Lung (tissue), 12 donors: ENCODE results near the gene ANO2. TPM values are rescaled to one million over a fixed set of nuclear protein-coding genes. Genes with fewer than 3 reads are reported as not detected.
A peak's percentile ranks its signal among the peaks of the same experiment; 100 is the strongest.

Experiments used
- ATAC-seq: fragments of 200-7000 bp; cut with Tn5 transposase; one replicate; pipeline ENCODE4 v1.9.1; 2020; ENCODE audit warnings: moderate number of reproducible peaks; ENCODE audit not compliant: insufficient read depth, low FRiP score
- DNase-seq, 3 donors: peaks; one replicate each; pipeline ENCODE4 v3.0.0-alpha.2; 2013 to 2017
- H3K27ac ChIP-seq, 2 donors: one replicate each; pipeline ENCODE4 v1.5.1; 2013; ENCODE audit warnings: mild to moderate bottlenecking in 2 of 2, moderate library complexity in 2 of 2, control low read depth in 1 of 2, inconsistent platforms in 1 of 2, low read depth in 1 of 2, low read length in 1 of 2
- H3K27me3 ChIP-seq, 3 donors: one replicate each; pipeline ENCODE4 v1.5.1; 2013; ENCODE audit warnings: low read length in 2 of 3; ENCODE audit not compliant: control insufficient read depth in 3 of 3, insufficient read depth in 3 of 3
- H3K36me3 ChIP-seq, 4 donors: one replicate each; pipeline ENCODE4 v1.5.1; 2013; ENCODE audit warnings: low read length in 4 of 4, mild to moderate bottlenecking in 1 of 4, moderate library complexity in 1 of 4; ENCODE audit not compliant: control insufficient read depth in 4 of 4, insufficient read depth in 4 of 4
- H3K4me1 ChIP-seq, 5 donors: one replicate each; pipeline ENCODE4 v1.5.1; 2013; ENCODE audit warnings: low read length in 5 of 5, mild to moderate bottlenecking in 2 of 5, moderate library complexity in 1 of 5; ENCODE audit not compliant: control insufficient read depth in 5 of 5, insufficient read depth in 5 of 5
- H3K4me3 ChIP-seq: one replicate; pipeline ENCODE4 v1.5.1; 2013; ENCODE audit warnings: mild to moderate bottlenecking, control low read depth, moderate library complexity
- H3K9ac ChIP-seq, 2 donors: one replicate each; pipeline ENCODE4 v1.5.1; 2013; ENCODE audit warnings: low read length in 2 of 2, control low read depth in 1 of 2; ENCODE audit not compliant: insufficient read depth in 1 of 2
- H3K9me3 ChIP-seq, 4 donors: one replicate each; pipeline ENCODE4 v1.5.1; 2013; ENCODE audit warnings: low read length in 3 of 4, mild to moderate bottlenecking in 1 of 4, moderate library complexity in 1 of 4; ENCODE audit not compliant: control insufficient read depth in 4 of 4, insufficient read depth in 3 of 4
- WGBS, 2 donors: extraction: QIAGEN DNeasy Blood & Tissue Kit; methylation state at CpG; one replicate each; pipeline ENCODE4 v1.1.7; 2013; 5-methylcytosine and 5-hydroxymethylcytosine counted together
- polyA plus RNA-seq, 2 donors: library from polyadenylated mRNA; stranded (reverse); fragments of 200-250 nt; gene quantifications; one replicate each; pipeline ENCODE4 v1.2.1, GENCODE V29; 2013
- total RNA-seq, 2 donors: library from RNA; depleted of rRNA in 1 of 2; stranded (reverse); fragments of >200 nt in 1 of 2; gene quantifications; one replicate each; pipeline ENCODE4 v1.2.1, GENCODE V29; 2014 to 2021
- TF ChIP-seq, protein P1 (sequence below): IDR thresholded peaks from 2 replicates; pipeline ENCODE4 v1.5.1; 2012; ENCODE audit warnings: mild to moderate bottlenecking; ENCODE audit errors: control extremely low read depth, extremely low read depth
- donor health status: control.
- donor health status: control.
- donor health status: Bipolar disorder and iron deficiency.
- donor health status: healthy.
- donor health status: DM: yes; HTN: yes; CAD: no.

Gene ANO2
- total and polyA plus RNA-seq, 4 donors: 5.9 to 11.3 (median 7.4) TPM

- Histone ChIP-seq H3K9me3 (peaks cover 0 to 2% (median 0%) of the 10 kb centered on the region in 4 donors), H3K36me3 (no peaks in the 10 kb centered on the region), H3K9ac (no peak overlapping the region), H3K4me1 (peaks cover 0 to 5% (median 0%) of the 10 kb centered on the region in 5 donors), H3K27ac (no peak overlapping the region), H3K4me3 (no peak overlapping the region), H3K27me3 (peaks cover 0 to 5% (median 2%) of the 10 kb centered on the region in 3 donors)
- ATAC-seq (no peak), DNase-seq (no peak)
- TF ChIP-seq, protein P1, sequence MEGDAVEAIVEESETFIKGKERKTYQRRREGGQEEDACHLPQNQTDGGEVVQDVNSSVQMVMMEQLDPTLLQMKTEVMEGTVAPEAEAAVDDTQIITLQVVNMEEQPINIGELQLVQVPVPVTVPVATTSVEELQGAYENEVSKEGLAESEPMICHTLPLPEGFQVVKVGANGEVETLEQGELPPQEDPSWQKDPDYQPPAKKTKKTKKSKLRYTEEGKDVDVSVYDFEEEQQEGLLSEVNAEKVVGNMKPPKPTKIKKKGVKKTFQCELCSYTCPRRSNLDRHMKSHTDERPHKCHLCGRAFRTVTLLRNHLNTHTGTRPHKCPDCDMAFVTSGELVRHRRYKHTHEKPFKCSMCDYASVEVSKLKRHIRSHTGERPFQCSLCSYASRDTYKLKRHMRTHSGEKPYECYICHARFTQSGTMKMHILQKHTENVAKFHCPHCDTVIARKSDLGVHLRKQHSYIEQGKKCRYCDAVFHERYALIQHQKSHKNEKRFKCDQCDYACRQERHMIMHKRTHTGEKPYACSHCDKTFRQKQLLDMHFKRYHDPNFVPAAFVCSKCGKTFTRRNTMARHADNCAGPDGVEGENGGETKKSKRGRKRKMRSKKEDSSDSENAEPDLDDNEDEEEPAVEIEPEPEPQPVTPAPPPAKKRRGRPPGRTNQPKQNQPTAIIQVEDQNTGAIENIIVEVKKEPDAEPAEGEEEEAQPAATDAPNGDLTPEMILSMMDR: no peak
These were observed 291.0 kb downstream of the ANO2 start for GRCh38 chr12:5654019-5654418.

DNA sequence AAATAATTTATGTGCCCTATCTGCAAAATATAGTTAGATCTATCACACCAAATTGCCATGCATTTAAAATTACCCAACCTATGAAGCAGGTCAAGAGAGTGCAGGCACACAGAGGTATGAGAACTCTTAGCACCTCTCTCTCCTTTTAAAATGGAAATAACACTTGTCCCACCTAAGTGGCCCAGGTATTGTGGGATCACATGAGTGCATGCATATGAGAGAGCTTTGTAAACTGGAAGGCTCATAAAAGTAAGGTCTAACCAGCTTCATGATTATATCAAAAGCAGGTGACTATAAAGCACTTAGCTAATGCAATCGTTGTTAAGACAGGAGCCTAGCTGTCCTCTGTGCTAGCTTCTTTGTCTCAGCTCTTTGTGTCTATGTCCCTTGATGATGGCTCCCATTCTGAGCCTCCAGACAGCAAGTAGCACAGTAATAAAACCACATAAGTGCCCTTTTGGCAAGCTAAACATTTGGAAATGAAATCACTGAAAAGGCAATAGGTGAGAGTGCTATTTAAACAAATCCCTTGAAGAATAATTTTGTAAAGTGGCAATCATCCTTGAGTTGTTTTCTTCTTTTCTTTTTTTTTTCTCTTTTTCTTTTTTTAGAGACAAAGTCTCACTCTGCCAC, 294.1 kb downstream of the ANO2 start:
- no peak overlapping the region for H3K27ac ChIP-seq
- WGBS, 2 donors: 62 to 66% methylated on average over 1 of the region's 1 CpG
- TF ChIP-seq, protein P1: no peak
- no peaks in the 10 kb centered on the region for H3K36me3 ChIP-seq
- H3K9ac ChIP-seq: no peak overlapping the region
- no peak for ATAC-seq
- no peak overlapping the region for H3K4me3 ChIP-seq
- peaks cover 0 to 7% (median 5%) of the 10 kb centered on the region in 5 donors for H3K4me1 ChIP-seq
- H3K27me3 ChIP-seq: peaks cover 0 to 16% (median 4%) of the 10 kb centered on the region in 3 donors
- peaks cover 0 to 2% (median 0%) of the 10 kb centered on the region in 4 donors for H3K9me3 ChIP-seq
- no peak for DNase-seq

- Histone ChIP-seq H3K9me3 (peaks cover 0 to 2% (median 0%) of the 10 kb centered on the region in 4 donors), H3K4me3 (no peak overlapping the region), H3K27me3 (peaks cover 0 to 16% (median 2%) of the 10 kb centered on the region in 3 donors), H3K4me1 (peaks cover 0 to 7% (median 5%) of the 10 kb centered on the region in 5 donors), H3K9ac (no peak overlapping the region), H3K36me3 (no peaks in the 10 kb centered on the region), H3K27ac (no peak overlapping the region)
- ATAC-seq: no peak
- TF ChIP-seq, protein P1: no peak
- DNase-seq: peak in 1 of 3 donors; percentile 39
- WGBS, 2 donors: 41 to 48% methylated on average over 2 of the region's 2 CpGs
These were observed 294.8 kb downstream of the ANO2 start for GRCh38 chr12:5650281-5650680.
